ENCODE results near the gene TTC23.

GRCh38 chr15:99086327-99086667 is 163.1 kb downstream of the TTC23 start:
- TF ChIP-seq POLR2A (IDR thresholded peaks at IDR 0.05): no peak
- no peak for TF ChIP-seq CTCF (IDR thresholded peaks at IDR 0.05)
